CD4-positive, alpha-beta T cell treated with Interleukin-17A for 4 hours (primary cell): ENCODE results near the gene ANO2.

Experiments
- DNase-seq: peaks from one replicate; pipeline ENCODE4 v3.0.0-alpha.2; 2020; ENCODE audit warnings: mixed read lengths

Gene ANO2

GRCh38 chr12:5945071-5946008 lies at the start of gene ANO2:
Gene ANO2, minus strand, starts transcription at chr12:5945259. Its CDS starts 42 bp downstream, at chr12:5945217.
- no peak for DNase-seq

- no peak for DNase-seq
These were observed 44.6 kb upstream of the ANO2 start for GRCh38 chr12:5989621-5990020.

DNA sequence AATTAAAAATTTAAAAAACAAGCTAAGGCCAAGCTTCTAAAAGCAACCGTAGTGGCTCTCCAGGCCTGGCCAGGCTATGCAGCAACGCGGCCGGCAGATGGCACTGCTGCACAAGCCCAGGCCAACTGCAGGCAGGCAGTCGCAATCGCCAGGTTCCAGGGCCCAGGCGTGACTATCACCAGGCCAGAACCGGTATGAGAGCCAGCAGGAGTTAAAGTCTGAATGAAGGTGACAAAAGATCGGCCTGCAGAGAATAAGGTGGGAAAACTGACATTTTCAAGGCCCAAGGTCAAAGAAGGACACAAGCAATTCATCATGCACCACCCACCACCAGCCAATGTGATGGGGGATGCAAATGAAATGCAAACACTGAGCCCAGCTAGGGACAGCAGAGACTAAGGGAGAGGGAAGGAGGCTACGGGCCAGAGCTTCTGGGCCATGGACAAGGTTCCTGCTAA lies 43.6 kb upstream of the ANO2 start:
- DNase-seq, result peak; percentile 76

- no peak for DNase-seq
These were observed 43.0 kb upstream of the ANO2 start for GRCh38 chr12:5988088-5988487.

GRCh38 chr12:5987573-5987972 lies 42.5 kb upstream of the ANO2 start:
- no peak for DNase-seq

GRCh38 chr12:5985471-5985870 lies 40.4 kb upstream of the ANO2 start:
- DNase-seq, result no peak

DNA sequence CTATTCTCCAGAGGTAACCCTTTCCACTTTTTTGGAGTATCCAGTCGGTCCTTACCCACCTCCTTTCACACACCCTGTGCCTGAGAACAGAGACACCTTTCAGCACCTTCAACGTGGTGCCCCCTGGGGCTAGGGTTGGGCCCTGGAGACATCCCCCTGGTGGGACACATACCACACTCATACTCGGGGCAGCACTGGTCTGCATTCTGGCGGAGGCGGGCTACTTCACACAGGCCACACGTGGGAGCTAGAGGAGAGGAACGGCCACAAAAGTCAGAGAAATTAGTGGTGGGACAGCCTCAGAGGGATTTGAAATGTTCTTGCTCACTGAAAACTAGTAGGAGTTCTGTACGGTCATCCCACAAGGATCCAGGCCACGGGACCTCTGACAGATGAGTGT lies 39.8 kb upstream of the ANO2 start:
- no peak for DNase-seq

DNA sequence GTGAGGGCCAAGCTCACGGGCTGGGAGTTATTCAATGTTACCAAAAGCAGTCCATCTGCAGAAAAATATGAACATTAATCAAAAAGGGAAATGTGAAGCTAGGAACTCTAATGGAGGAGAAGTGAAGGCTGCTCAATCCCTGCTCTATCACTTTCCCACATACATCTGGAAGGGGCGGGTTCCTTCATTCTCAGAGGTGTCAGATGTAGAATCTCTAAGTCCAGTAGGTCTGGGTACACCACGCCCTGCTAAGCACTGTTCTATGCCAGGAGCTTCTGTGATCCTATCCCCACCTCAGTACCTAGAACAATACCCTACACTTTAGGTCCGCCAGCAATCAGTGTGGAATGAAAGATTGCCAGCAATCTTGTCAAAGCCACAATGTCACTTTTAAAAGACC lies 37.0 kb upstream of the ANO2 start:
- DNase-seq, result no peak

GRCh38 chr12:5977556-5977955 lies 32.5 kb upstream of the ANO2 start:
- DNase-seq, result no peak

DNA sequence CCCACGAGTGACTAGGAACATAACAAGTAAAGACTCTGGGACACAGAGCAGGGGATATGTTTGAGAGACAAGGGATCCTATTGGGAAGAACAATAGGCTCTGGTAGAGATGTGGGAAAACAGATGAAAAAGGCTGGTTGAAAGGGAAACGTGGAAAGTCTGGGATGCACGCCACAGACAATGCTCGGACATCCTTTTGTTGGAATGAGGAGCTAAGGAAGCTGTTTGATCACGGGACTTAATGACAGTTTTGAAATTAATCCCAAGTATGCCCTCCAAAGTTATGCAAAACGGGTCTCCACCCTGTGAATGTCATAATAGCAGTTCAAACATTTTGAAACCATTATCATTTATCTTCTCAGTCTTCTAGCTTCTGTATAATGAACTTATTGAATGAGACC lies 31.7 kb upstream of the ANO2 start:
- DNase-seq, result no peak

DNA sequence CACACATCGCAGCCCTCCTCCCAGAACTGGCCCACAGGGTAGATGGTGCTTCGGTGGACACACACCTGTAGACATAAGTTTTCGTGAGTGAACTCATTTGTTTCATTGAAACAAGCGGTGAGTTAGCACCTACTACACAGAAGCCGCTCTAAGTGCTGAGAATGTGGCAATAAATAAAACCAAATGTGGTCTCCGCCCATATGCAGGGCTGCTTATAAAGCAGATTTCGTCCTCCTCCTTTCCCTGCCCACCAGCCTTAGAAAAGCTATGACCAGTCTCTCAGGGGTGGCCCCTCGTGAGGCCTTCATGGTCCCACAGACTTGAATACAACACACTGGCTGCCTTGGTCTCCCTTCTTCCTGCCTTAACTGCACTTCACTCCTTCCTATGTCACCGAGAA lies 31.1 kb upstream of the ANO2 start:
- no peak for DNase-seq

GRCh38 chr12:5973461-5974115 lies 28.5 kb upstream of the ANO2 start:
- DNase-seq, result no peak

DNA sequence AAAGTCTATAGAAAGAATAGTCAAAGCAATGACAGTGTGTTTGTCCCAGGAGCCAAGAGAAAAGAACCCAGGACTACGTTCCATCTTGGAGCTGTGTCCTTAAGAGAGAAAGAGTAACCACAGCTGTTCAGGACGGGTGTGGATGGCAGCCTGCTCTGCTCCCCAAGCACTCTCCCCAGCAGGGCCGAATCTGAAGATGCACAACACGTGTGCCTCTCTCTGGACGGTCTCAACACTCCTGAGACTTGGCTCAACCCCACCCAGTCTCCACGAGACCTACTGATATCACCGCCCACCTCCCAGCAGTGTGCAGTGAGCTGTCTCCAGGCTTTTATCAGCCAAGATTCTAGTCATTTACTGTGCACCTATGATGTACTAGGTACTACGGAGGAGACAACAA lies 27.3 kb upstream of the ANO2 start:
- no peak for DNase-seq

DNA sequence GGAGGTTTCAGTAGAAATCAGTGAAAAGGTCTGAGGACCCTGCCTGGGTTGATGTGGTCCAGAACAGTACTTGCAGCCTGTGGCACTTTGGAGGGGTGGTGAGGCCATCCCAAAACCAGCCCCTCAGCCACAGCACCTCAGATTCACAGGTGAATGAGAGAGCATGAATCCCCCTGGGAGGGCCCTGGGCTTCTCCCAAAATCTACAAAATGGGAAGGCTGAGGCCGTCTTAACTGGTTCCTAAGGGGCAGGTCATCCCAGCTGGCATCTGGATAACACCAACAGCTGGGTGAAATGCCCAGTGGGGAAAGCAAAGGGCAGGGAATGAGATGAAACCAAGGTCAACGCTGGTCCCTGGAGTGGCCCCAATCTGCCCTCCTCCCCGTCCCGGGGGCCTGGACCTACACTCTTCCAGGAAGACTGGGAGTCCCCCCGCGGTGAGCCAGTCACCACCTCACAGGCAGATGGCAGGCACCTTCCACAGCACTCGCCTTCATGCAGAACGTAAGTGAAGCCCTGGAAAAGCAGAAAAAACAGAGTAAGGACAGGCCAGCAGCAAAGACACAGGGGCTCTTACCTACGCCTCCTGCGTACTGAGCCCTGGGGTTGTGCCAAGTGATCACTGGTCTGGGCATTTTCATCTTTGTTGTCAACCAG lies 26.3 kb upstream of the ANO2 start:
- no peak for DNase-seq

GRCh38 chr12:5969974-5970690 lies 25.1 kb upstream of the ANO2 start:
- DNase-seq, result no peak

- DNase-seq, result no peak
These were observed 24.3 kb upstream of the ANO2 start for GRCh38 chr12:5969156-5969973.

- DNase-seq, result no peak
These were observed 22.8 kb upstream of the ANO2 start for GRCh38 chr12:5967645-5968415.

- no peak for DNase-seq
These were observed 21.5 kb upstream of the ANO2 start for GRCh38 chr12:5966486-5967095.

GRCh38 chr12:5965950-5966383 lies 20.9 kb upstream of the ANO2 start:
- DNase-seq, result peak; percentile 53
